Lower leg skin (tissue), 3 donors: ENCODE results near the gene GAB1.

ENCODE experiments used
- CTCF ChIP-seq, 3 donors: fragments of 450-650 bp; IDR thresholded peaks; one replicate each; pipeline ENCODE4 v1.5.1; 2016; ENCODE audit warnings: antibody characterized with exemption in 3 of 3, mild to moderate bottlenecking in 3 of 3, moderate library complexity in 2 of 3
- POLR2A ChIP-seq, 2 donors: fragments of 450-650 bp; IDR thresholded peaks; one replicate each; pipeline ENCODE4 v1.6.1; 2016 to 2017; ENCODE audit warnings: antibody characterized with exemption in 2 of 2, mild to moderate bottlenecking in 1 of 2, moderate library complexity in 1 of 2

GRCh38 chr4:143511906-143512305 lies 175.2 kb downstream of the GAB1 start:
- TF ChIP-seq CTCF (IDR thresholded peaks at IDR 0.05): no peak
- no peak for TF ChIP-seq POLR2A (IDR thresholded peaks at IDR 0.05)
